ENCODE data around the gene CHIA. TPM values are rescaled to one million over a fixed set of nuclear protein-coding genes. Genes with fewer than 3 reads are reported as not detected.

CHIA gene
- total and polyA plus RNA-seq, 2 donors (not counting 1 experiment from before 2014, with no cell fraction given): not detected

- Histone ChIP-seq H2AFZ (ENCODE audit: low read length) (no peak overlapping the region), H3K4me3 (replicated peaks in 1 of 4; ENCODE audit: control extremely low read depth in 1 of 4, insufficient read depth in 1 of 4, low read depth in 3 of 4, low read length in 4 of 4) (no peak overlapping the region), H4K20me1 (ENCODE audit: control insufficient read depth, extremely low read depth, insufficient read depth, low read length) (no peaks in the 10 kb centered on the region), H3K9ac (ENCODE audit: insufficient read depth, low read length) (no peak overlapping the region), H3K27ac (ENCODE audit: insufficient read depth, low read length) (no peak overlapping the region), H3K4me2 (ENCODE audit: extremely low read depth, insufficient read depth, low read length) (no peak overlapping the region), H3K27me3 (ENCODE audit: control insufficient read depth, insufficient read depth, low read length) (peaks cover 25% of the 10 kb centered on the region), H3K79me2 (ENCODE audit: control insufficient read depth, insufficient read depth, low read length) (no peaks in the 10 kb centered on the region), H3K36me3 (ENCODE audit: control insufficient read depth, insufficient read depth, low read length) (no peaks in the 10 kb centered on the region), H3K9me3 (ENCODE audit: control insufficient read depth, insufficient read depth, low read depth, low read length) (no peaks in the 10 kb centered on the region), H3K4me1 (ENCODE audit: control insufficient read depth, extremely low read depth, insufficient read depth, low read length) (no peaks in the 10 kb centered on the region)
- TF ChIP-seq EZH2 (IDR thresholded peaks at IDR 0.05; ENCODE audit: low read length, missing control alignments) (no peak), CTCF (conservative IDR thresholded peaks at IDR 0.05 in 1 of 2, IDR thresholded peaks at IDR 0.05 in 1 of 2; ENCODE audit: low read depth in 1 of 2, low read length in 2 of 2) (no peak)
- no peak for DNase-seq (ENCODE audit: low read depth in 2 of 2)
These were observed 22.7 kb upstream of the CHIA start for GRCh38 chr1:111267801-111268508.

- Histone ChIP-seq H4K20me1 (ENCODE audit: control insufficient read depth, extremely low read depth, insufficient read depth, low read length) (no peaks in the 10 kb centered on the region), H3K4me1 (ENCODE audit: control insufficient read depth, extremely low read depth, insufficient read depth, low read length) (no peaks in the 10 kb centered on the region), H3K27me3 (ENCODE audit: control insufficient read depth, insufficient read depth, low read length) (peaks cover 25% of the 10 kb centered on the region), H2AFZ (ENCODE audit: low read length) (no peak overlapping the region), H3K36me3 (ENCODE audit: control insufficient read depth, insufficient read depth, low read length) (no peaks in the 10 kb centered on the region), H3K4me3 (replicated peaks in 1 of 4; ENCODE audit: control extremely low read depth in 1 of 4, insufficient read depth in 1 of 4, low read depth in 3 of 4, low read length in 4 of 4) (no peak overlapping the region), H3K4me2 (ENCODE audit: extremely low read depth, insufficient read depth, low read length) (no peak overlapping the region), H3K9ac (ENCODE audit: insufficient read depth, low read length) (no peak overlapping the region), H3K79me2 (ENCODE audit: control insufficient read depth, insufficient read depth, low read length) (no peaks in the 10 kb centered on the region), H3K9me3 (ENCODE audit: control insufficient read depth, insufficient read depth, low read depth, low read length) (no peaks in the 10 kb centered on the region), H3K27ac (ENCODE audit: insufficient read depth, low read length) (no peak overlapping the region)
- TF ChIP-seq EZH2 (IDR thresholded peaks at IDR 0.05; ENCODE audit: low read length, missing control alignments) (no peak), CTCF (conservative IDR thresholded peaks at IDR 0.05 in 1 of 2, IDR thresholded peaks at IDR 0.05 in 1 of 2; ENCODE audit: low read depth in 1 of 2, low read length in 2 of 2) (no peak)
- DNase-seq (ENCODE audit: low read depth in 2 of 2): peak in 1 of 2 donors; percentile 32
These were observed 20.7 kb upstream of the CHIA start for GRCh38 chr1:111269825-111270406.

GRCh38 chr1:111270771-111271463, 19.7 kb upstream of the CHIA start:
- DNase-seq (ENCODE audit: low read depth in 2 of 2): no peak
- H3K4me3 ChIP-seq (replicated peaks in 1 of 4; ENCODE audit: control extremely low read depth in 1 of 4, insufficient read depth in 1 of 4, low read depth in 3 of 4, low read length in 4 of 4): no peak overlapping the region
- H3K4me1 ChIP-seq (ENCODE audit: control insufficient read depth, extremely low read depth, insufficient read depth, low read length): no peaks in the 10 kb centered on the region
- H3K36me3 ChIP-seq (ENCODE audit: control insufficient read depth, insufficient read depth, low read length): no peaks in the 10 kb centered on the region
- TF ChIP-seq CTCF (conservative IDR thresholded peaks at IDR 0.05 in 1 of 2, IDR thresholded peaks at IDR 0.05 in 1 of 2; ENCODE audit: low read depth in 1 of 2, low read length in 2 of 2) (no peak), EZH2 (IDR thresholded peaks at IDR 0.05; ENCODE audit: low read length, missing control alignments) (no peak)
- H2AFZ ChIP-seq (ENCODE audit: low read length): no peak overlapping the region
- H3K27me3 ChIP-seq (ENCODE audit: control insufficient read depth, insufficient read depth, low read length): peaks cover 25% of the 10 kb centered on the region
- H3K9ac ChIP-seq (ENCODE audit: insufficient read depth, low read length): no peak overlapping the region
- H3K27ac ChIP-seq (ENCODE audit: insufficient read depth, low read length): no peak overlapping the region
- H3K4me2 ChIP-seq (ENCODE audit: extremely low read depth, insufficient read depth, low read length): no peak overlapping the region
- H4K20me1 ChIP-seq (ENCODE audit: control insufficient read depth, extremely low read depth, insufficient read depth, low read length): no peaks in the 10 kb centered on the region
- H3K79me2 ChIP-seq (ENCODE audit: control insufficient read depth, insufficient read depth, low read length): no peaks in the 10 kb centered on the region
- no peaks in the 10 kb centered on the region for H3K9me3 ChIP-seq (ENCODE audit: control insufficient read depth, insufficient read depth, low read depth, low read length)

Data from fibroblast of lung (primary cell).